ENCODE results near the gene LRRC8D. TPM values are rescaled to one million over a fixed set of nuclear protein-coding genes. Genes with fewer than 3 reads are reported as not detected.

The LRRC8D gene
- total RNA-seq, 1 experiment from 2014 or later: 59.0 TPM

DNA sequence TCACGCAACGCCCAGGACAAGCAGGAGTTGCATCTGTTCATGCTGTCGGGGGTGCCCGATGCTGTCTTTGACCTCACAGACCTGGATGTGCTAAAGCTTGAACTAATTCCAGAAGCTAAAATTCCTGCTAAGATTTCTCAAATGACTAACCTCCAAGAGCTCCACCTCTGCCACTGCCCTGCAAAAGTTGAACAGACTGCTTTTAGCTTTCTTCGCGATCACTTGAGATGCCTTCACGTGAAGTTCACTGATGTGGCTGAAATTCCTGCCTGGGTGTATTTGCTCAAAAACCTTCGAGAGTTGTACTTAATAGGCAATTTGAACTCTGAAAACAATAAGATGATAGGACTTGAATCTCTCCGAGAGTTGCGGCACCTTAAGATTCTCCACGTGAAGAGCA, 113.6 kb downstream of the LRRC8D start:
- no peak for DNase-seq (ENCODE audit: extremely low read depth, low read depth)

DNA sequence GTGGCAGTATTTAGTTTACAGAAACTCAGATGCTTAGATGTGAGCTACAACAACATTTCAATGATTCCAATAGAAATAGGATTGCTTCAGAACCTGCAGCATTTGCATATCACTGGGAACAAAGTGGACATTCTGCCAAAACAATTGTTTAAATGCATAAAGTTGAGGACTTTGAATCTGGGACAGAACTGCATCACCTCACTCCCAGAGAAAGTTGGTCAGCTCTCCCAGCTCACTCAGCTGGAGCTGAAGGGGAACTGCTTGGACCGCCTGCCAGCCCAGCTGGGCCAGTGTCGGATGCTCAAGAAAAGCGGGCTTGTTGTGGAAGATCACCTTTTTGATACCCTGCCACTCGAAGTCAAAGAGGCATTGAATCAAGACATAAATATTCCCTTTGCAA, 114.4 kb downstream of the LRRC8D start:
- DNase-seq (ENCODE audit: extremely low read depth, low read depth): no peak

DNA sequence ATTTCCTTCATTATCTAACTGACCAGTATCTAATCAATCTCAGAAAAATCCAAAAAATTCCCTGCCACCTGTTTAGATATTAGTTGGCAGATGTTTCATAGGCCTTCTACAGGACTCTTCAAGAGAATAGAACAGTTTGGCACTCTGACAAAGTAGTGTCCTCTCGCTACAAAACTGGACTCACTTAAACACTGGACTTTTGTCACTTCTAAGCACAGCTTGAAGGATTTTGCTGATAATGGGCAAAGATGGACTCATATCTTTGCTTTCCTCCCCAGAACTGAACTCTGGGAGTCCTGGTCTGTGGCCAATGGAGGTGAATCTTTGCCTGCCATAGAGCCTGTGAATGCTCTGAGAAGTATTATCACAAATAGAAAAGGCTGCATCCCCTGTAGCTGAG, 115.9 kb downstream of the LRRC8D start:
- no peak for DNase-seq (ENCODE audit: extremely low read depth, low read depth)

DNA sequence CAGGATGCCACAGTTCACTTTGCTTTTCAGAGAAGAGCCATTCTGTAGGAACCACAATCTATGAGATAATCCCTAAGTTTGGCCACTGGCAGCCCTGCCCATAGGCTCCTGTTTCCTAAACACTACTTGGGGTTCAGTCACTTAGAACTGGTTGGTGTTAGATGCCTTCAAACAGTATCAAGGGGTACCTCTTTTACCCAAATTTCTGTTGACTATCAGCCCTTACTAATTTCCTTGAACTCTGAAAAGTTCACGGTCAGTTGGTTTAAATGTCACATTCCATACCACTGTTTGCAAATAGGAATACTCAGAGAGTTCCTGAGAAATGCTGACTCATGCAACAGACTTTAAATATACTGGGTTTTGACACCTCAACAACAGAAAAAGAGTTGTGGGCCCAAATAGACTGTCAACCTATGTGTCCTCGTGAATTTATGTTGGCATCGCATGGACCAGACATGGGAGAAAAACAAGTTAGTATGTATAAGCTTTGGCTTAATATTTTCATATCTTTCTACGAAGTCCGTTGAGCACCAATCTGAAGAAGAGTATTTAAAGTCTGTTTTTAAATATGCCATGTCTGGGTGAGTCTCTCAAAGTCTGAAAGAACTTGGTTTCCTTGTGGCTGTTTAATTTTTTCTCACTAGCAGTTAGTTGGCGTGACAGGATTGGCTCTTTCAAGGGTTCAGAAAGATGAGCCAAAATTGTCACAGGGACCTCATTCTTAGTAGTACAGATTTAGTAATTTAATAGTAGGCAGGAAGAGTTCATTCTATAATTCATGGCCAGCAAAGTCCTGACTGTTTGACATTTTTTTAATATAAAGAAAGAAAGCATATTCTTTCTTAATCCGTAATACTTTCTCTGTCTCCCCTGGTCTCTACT, 117.6 kb downstream of the LRRC8D start:
- DNase-seq (ENCODE audit: extremely low read depth, low read depth): no peak

DNA sequence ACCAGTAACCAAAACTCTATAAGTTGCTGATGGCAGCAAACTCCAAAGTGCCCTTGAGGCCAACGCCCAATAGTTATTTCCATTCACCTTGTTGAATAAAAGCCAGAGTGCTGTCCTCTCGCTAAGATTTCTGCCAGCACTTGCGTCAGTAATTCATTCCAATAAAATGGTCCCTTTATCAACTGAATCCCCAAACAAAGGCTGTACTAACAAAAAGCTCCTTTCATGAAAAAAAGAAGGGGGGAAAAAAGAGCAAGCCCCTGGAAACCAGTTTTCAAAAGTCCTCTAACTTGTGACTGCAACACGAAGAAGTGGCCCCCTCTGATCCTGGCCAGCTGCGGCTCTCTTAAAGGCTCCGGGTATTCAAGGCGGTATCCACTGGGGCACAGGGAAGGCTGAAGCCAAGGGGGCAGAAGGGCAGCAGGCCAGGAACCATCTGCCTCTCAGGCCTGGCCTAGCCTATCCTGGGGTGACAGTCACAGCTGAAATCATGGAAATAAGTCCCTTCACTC, 118.3 kb downstream of the LRRC8D start:
- no peak for DNase-seq (ENCODE audit: extremely low read depth, low read depth)

GRCh38 chr1:89939693-89940438, 119.0 kb downstream of the LRRC8D start:
- no peak for DNase-seq (ENCODE audit: extremely low read depth, low read depth)

- DNase-seq (ENCODE audit: extremely low read depth, low read depth): no peak
Measured at GRCh38 chr1:89941110-89941766, 120.4 kb downstream of the LRRC8D start.

- no peak for DNase-seq (ENCODE audit: extremely low read depth, low read depth)
Measured at GRCh38 chr1:89942014-89942413, 121.2 kb downstream of the LRRC8D start.

DNA sequence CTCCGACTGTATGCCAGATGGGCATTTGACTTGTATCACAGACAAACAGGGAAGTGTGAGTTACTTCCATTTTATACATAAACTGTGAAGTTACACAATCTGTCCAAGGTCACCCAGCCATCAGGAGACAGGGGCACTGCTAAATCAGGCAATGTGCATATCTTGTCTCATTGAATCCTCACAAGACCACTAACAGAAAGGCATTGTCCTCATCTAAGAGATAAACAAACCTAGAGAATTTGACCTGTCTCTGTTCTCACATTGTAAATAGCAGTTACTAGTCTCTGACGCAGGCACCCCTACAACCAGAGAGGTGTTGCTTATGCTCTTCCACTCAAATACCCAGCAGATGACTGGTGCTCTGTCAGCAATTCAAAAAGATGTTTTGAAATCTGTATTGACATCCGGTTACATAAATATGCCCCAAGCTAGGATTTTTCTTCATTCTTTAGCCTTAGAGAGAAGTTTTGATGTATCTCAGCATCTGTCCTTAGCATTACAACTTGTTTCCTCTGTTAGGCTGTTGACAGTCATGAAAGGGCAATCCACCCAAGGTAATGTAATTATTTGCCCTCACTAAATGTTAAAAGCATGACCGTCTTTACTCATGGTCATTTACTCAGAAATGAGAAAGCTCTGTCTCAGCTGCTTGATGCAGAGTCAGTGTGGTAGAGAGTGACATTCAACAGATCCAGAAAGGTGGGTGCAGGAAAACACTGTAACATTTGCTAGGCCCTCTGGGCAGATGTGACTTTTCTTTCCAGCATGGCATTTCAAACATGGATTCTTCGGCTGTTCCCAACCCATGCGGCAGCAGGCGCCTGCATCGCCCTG, 122.2 kb downstream of the LRRC8D start:
- peak; percentile 92 for DNase-seq (ENCODE audit: extremely low read depth, low read depth)

GRCh38 chr1:89943846-89944781, 123.3 kb downstream of the LRRC8D start:
- no peak for DNase-seq (ENCODE audit: extremely low read depth, low read depth)

DNA sequence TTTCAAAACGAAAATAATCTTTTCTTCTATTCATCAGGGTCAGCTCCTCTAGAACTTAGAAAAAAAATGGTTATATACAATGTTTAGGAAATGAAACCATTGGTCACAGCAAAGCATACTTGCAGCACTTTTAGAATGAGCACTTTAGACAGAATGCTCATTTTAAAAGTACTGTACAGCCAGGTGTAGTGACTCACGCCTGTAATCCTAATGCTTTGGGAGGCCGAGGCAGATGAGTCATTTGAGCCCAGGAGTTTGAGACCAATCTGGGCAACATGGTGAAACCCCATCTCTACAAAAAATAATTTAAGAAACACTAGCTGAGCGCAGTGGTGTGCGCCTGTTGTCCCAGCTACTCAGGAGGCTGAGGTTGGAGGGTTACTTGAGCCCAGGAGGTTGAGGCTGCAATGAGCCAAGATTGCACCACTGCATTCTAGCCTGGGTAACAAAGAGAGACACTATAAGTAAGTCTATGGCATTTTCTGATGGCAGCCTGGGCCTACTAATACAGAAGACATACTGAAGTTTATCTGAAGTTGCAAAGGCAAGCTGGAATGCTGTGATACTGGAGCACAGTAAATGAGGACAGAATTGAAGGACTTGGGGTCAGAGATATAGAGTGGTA, 125.1 kb downstream of the LRRC8D start:
- no peak for DNase-seq (ENCODE audit: extremely low read depth, low read depth)

- DNase-seq (ENCODE audit: extremely low read depth, low read depth): no peak
Measured at GRCh38 chr1:89946532-89946931, 125.7 kb downstream of the LRRC8D start.

DNA sequence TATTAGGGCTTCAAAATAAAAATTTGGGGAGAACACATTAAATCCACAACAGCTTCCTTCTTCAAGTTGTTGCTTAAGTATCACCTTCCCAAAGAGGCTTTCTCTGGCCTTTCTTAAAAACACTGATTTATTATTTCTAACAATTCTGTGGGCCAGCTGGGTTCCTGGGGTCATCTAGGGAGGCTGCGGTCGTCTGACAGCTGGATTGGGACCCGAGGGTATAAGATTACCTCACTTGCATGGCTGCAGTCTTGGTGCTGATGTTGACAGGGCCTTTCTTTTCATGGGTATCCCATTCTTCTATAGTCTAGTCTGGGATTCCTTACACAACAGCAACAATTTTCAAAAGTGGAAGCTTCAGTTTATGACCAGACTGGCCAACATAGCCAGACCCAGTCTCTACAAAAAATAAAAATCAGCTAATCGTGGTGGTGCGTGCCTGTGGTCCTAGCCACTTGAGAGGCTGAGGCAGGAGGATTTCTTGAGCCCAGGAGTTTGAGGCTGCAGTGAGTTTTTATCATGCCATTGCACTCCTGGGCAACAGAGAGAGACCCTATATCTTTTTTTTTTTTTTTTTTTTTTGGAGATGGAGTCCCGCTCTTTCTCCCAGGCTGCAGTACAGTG, 128.0 kb downstream of the LRRC8D start:
- no peak for DNase-seq (ENCODE audit: extremely low read depth, low read depth)

GRCh38 chr1:89949991-89950624, 129.3 kb downstream of the LRRC8D start:
- DNase-seq (ENCODE audit: extremely low read depth, low read depth): no peak

DNA sequence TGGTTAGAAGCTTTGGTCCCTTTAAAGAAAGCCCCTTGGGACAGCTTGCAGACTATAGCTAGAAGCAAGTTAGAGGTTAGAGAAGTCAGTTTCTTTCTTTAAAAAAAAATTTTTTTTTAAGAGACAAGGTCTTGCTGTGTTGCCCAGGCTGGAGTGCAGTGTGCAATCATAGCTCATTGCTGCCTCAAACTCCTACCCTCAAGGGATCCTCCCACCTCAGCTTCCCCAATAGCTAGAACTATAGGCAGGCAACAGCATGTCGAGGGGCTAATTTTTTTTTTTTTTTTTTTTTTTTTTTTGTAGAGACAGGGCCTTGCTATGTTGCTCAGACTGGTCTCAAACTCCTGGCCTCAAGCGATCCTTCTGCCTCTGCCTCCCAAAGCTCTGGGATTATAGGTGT, 129.9 kb downstream of the LRRC8D start:
- DNase-seq (ENCODE audit: extremely low read depth, low read depth): no peak

DNA sequence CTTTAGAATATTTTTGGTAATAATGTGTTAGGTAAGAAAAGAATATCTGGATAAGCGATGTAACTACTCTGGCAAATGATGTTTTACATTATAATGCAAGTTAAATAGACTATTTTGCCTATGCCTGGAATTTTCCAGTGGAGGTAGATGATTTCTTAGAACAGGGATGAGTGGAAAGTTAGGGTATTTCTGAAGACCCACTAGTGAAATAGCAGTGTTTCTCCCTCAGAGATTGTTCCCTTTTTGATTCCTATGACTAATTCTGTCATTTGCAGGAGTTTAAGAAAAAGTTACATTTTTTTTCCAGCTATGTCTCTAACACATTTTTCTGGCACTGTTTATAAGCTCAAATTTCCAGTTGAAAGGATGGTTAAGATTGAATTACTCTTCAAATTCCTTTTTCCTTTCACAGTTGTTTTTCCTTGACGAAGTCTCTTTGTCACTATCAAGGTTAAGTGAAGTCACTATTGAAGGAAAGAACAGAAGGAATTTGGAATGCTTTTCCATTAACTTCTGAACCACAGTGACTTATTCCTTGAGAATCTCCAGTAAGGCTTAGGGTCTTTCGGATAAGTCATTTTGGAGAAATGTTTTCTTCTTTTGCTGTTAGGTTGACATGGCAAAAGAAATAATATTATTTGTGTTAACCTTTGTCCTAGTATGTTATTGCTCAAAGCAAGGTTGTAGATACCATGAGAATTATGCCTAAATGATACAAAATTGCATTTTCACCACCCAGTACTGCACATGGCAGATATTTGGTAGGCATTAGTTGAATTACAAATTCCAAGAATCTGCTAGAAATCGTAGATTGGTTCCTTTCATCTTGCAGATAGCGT, 131.2 kb downstream of the LRRC8D start:
- no peak for DNase-seq (ENCODE audit: extremely low read depth, low read depth)

DNA sequence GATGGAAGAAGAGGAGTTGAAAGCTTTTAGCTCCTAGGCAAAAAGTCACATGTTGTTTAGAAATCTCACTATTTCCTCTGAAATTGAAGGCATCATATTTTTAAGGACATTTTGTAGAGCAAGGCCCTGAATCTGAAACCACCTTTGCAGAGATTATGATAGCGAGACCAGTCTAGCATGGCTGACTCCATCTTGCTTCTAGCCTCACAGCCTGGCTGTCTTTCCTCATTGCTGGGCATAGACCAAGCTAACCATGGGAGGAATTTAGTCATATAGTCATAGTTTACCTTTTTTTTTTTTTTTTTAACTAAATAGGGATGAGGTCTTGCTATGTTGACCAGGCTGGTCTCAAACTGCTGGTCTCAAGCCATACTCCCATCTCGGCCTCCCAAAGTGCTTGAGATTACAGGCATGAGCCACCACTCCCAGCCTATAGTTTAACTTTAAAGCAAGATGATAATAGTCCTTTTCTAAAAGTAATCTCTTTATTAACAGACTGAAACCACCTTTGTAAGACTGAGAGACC, 131.8 kb downstream of the LRRC8D start:
- no peak for DNase-seq (ENCODE audit: extremely low read depth, low read depth)

Measured in NCI-H460 (cell line).